Transverse colon (tissue), 4 donors: ENCODE data around the gene OLFM1. TPM values are rescaled to one million over a fixed set of nuclear protein-coding genes. Genes with fewer than 3 reads are reported as not detected.

Source experiments
- DNase-seq: peaks from one replicate; pipeline ENCODE4 v3.0.0-alpha.2; 2019
- H3K27ac ChIP-seq, 4 donors: fragments of 200-600 bp; sonication (generic); 2 replicates each; pipeline ENCODE4 v1.5.1; 2016 to 2018; ENCODE audit warnings: inconsistent platforms in 4 of 4
- H3K27me3 ChIP-seq: fragments of 200-600 bp; sonication (generic); 2 replicates; pipeline ENCODE4 v1.5.1; 2017; ENCODE audit warnings: inconsistent platforms
- H3K36me3 ChIP-seq, 4 donors: fragments of 200-600 bp; sonication (generic); 2 replicates each; pipeline ENCODE4 v1.5.1; 2017 to 2019; ENCODE audit warnings: inconsistent platforms in 4 of 4
- H3K4me1 ChIP-seq, 4 donors: fragments of 200-600 bp; sonication (generic); 2 replicates each; pipeline ENCODE4 v1.5.1; 2017 to 2020; ENCODE audit warnings: inconsistent platforms in 4 of 4
- H3K4me3 ChIP-seq, 4 donors: fragments of 200-600 bp; sonication (generic); 1 replicate in 1 of 4; 2 replicates in 3 of 4; pipeline versions ENCODE4 v1.5.1 to v1.6.1; 2017 to 2019; ENCODE audit warnings: inconsistent platforms in 4 of 4
- H3K9me3 ChIP-seq, 2 donors: fragments of 200-600 bp; sonication (generic); 2 replicates each; pipeline ENCODE4 v1.5.1; 2017 to 2019; ENCODE audit warnings: inconsistent platforms in 2 of 2
- EP300 ChIP-seq: sonication (generic); formaldehyde crosslinking; IDR thresholded peaks from one replicate; pipeline ENCODE4 v1.6.1; 2017; ENCODE audit warnings: antibody characterized with exemption, low read depth
- POLR2A ChIP-seq: fragments of 450-650 bp; IDR thresholded peaks from one replicate; pipeline ENCODE4 v1.6.1; 2016; ENCODE audit warnings: antibody characterized with exemption, mild to moderate bottlenecking, moderate library complexity
- POLR2AphosphoS5 ChIP-seq, 3 donors: sonication (generic); formaldehyde crosslinking; IDR thresholded peaks; one replicate each; pipeline ENCODE4 v1.6.1; 2016; ENCODE audit warnings: antibody characterized with exemption in 3 of 3
- WGBS, 2 donors: methylation state at CpG; one replicate each; pipeline ENCODE4 v1.1.5; 2018; ENCODE audit warnings: low coverage in 1 of 2; 5-methylcytosine and 5-hydroxymethylcytosine counted together
- in situ Hi-C, 4 donors: fragments of 200-750 bp; cut with MboI; loops; one replicate each; pipeline versions ENCODE4 v1.15.0 to v1.15.1; 2017; ENCODE audit warnings: low sequenced_read_pairs in 3 of 4, low pct_ligation_motif_present in 1 of 4, low pct_unique_long_range_greater_than_20kb in 1 of 4
- intact Hi-C: fragments of 100-400 bp; cut with DNase I; formaldehyde crosslinking; loops from one replicate; pipeline ENCODE4 v1.15.1; 2023; ENCODE audit warnings: low total_unique reads
- total RNA-seq, 4 donors: library from RNA; depleted of rRNA; stranded (reverse); fragments of >200 nt; gene quantifications; one replicate each; pipeline ENCODE4 v1.1.0, GENCODE V29; 2016
- TF ChIP-seq, protein P1 (sequence below), 5 experiments: fragments of 200-600 bp in 3 of 5; fragments of 450-650 bp in 2 of 5; sonication (generic) in 3 of 5; IDR thresholded peaks; 1 replicate in 2 of 5; 2 replicates in 3 of 5; pipeline ENCODE4 v1.5.1; 2016 to 2017; ENCODE audit warnings: antibody characterized with exemption in 5 of 5, inconsistent platforms in 3 of 5, mild to moderate bottlenecking in 2 of 5, moderate library complexity in 1 of 5

OLFM1 gene
- total RNA-seq, 4 donors from 2014 or later, result 3.7 to 7.8 (median 4.0) TPM; not detected in 1

DNA sequence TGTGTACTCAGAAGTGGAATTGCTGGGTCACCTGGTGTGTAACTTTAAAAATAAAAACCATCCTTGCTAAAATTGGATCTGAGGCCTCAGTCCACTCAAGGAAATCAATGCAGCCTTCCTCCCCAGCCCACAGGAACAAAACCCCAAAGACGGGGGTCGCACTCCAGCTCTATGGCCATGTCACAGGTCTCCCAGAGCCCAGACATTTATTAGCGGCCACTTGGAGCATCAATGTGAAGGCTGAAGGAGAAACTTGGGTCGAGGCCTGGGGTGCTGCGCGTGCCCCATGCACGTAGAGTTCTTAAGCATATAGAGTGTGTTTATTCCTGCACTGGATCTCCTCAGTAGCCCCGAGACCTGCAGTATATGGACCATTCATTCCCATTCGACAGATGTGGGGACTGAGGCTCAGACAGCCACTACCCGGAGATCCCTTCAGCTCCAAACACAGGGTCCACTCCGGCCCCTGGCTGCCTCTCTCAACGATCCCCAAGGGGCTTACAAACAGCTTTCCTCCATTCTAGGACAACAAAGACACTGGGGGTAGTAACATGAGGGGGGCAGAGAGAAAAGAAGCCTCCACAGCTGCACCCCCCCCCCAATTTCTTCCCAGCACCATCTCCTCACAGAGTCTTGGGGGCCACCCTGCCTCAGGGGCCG, 14.3 kb upstream of the OLFM1 start:
- peak; percentile 2 for DNase-seq
- intact Hi-C loops, result no loop called here
- Histone ChIP-seq H3K4me1 (peaks cover 0 to 15% (median 9%) of the 10 kb centered on the region in 4 donors), H3K27ac (no peak overlapping the region), H3K4me3 (no peak overlapping the region), H3K36me3 (no peaks in the 10 kb centered on the region), H3K27me3 (peaks cover 28% of the 10 kb centered on the region), H3K9me3 (no peaks in the 10 kb centered on the region)
- 88% methylated on average over 13 of the region's 13 CpGs; no CpG with 5 or more reads in 1 of the 2 donors for WGBS, 2 donors
- TF ChIP-seq EP300 (no peak), POLR2AphosphoS5 (IDR thresholded peaks at IDR 0.05) (no peak), POLR2A (no peak)
- TF ChIP-seq, protein P1, sequence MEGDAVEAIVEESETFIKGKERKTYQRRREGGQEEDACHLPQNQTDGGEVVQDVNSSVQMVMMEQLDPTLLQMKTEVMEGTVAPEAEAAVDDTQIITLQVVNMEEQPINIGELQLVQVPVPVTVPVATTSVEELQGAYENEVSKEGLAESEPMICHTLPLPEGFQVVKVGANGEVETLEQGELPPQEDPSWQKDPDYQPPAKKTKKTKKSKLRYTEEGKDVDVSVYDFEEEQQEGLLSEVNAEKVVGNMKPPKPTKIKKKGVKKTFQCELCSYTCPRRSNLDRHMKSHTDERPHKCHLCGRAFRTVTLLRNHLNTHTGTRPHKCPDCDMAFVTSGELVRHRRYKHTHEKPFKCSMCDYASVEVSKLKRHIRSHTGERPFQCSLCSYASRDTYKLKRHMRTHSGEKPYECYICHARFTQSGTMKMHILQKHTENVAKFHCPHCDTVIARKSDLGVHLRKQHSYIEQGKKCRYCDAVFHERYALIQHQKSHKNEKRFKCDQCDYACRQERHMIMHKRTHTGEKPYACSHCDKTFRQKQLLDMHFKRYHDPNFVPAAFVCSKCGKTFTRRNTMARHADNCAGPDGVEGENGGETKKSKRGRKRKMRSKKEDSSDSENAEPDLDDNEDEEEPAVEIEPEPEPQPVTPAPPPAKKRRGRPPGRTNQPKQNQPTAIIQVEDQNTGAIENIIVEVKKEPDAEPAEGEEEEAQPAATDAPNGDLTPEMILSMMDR (IDR thresholded peaks at IDR 0.05), result no peak
- in situ Hi-C loops, result no loop called here

DNA sequence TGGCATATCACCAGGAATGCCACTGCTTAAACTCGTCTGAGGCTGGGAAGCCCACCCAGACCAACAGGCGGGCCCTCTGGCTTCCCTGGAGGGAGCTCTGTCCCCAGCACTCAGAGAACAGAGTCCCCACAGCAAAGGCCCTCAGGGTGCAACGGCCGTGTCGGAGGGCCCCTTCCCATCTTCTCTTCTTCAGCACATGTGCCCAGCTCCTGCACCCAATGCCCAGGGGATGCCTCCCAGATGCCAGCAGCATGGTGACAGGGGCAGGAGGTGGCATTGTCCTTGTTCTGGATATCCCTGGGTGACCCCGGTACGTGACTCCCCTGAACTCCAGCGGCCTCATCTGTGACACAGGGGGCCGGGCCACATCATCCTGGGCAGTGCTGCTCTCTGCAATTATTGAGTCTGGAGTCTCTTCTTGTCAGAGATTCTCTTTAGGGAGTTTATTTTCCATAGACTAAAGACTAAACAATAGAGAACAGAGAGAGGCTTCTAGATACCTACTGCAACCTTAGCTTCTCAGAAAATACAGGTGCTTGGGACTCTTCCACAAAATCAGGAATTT, 13.6 kb upstream of the OLFM1 start:
- peak; percentile 2 for DNase-seq
- Histone ChIP-seq H3K27ac (no peak overlapping the region), H3K27me3 (peaks cover 25% of the 10 kb centered on the region), H3K9me3 (no peaks in the 10 kb centered on the region), H3K4me1 (peaks cover 0 to 15% (median 9%) of the 10 kb centered on the region in 4 donors), H3K36me3 (no peaks in the 10 kb centered on the region), H3K4me3 (no peak overlapping the region)
- in situ Hi-C loops, result no loop called here
- 84% methylated on average over 9 of the region's 9 CpGs; no CpG with 5 or more reads in 1 of the 2 donors for WGBS, 2 donors
- TF ChIP-seq POLR2A (no peak), EP300 (no peak), POLR2AphosphoS5 (IDR thresholded peaks at IDR 0.05) (no peak)
- TF ChIP-seq, protein P1 (IDR thresholded peaks at IDR 0.05), result no peak
- intact Hi-C loops, result no loop called here

DNA sequence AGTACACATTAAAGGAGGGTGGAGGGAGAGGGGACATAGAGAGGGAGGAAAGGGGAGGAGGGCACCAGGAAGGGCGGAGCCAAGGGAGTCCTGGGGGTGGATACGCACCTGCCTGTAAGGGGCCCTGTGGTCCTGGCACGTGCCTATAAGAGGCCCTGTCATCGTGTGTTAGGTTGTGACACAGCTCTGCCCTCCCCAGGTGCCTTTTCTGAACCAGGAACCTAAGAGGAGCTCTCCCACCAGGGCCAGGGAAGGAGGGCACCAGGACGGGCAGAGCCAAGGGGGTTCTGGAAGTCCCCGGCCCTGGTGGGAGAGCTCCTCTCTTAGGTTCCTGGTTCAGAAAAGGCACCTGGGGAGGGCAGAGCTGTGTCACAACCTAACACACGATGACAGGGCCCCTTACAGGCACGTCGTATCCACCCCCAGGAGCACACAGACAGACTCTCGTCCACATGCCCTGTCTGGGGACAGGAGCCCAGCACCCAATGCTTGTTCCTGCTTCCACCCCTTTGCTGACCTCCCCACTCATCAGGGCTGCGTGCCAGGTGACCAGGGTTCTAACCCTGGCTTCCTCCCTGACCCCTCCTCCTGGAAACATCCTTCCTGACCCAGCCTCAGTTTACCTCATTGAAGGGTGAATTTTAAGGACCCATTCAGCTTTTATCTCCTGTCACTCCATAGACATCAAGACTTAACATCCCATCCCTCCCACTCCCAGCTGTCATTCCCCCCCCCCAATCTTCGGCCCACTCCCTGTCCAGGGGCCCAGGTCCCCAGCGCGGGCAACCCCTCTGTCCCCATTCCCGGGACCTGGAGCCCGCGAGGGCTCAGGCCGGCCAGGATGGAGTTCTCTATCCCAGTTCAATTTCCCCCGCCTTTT, 12.9 kb upstream of the OLFM1 start:
- in situ Hi-C loops, result loop anchor here (25.0 kb wide), 2 partner anchors 263 to 338 kb away; no protein-coding TSS in a partner anchor
- Histone ChIP-seq H3K4me1 (peaks cover 0 to 15% (median 9%) of the 10 kb centered on the region in 4 donors), H3K27ac (peak overlapping the region in 1 of 4 donors; percentile 25), H3K4me3 (peak overlapping the region in 3 of 4 donors; percentile 33 to 51 (median 50)), H3K27me3 (peaks cover 23% of the 10 kb centered on the region), H3K9me3 (no peaks in the 10 kb centered on the region), H3K36me3 (no peaks in the 10 kb centered on the region)
- no peak for TF ChIP-seq POLR2AphosphoS5 (IDR thresholded peaks at IDR 0.05)
- TF ChIP-seq EP300, result no peak
- no peak for TF ChIP-seq POLR2A
- TF ChIP-seq, protein P1 (IDR thresholded peaks at IDR 0.05), result no peak
- no peak for DNase-seq
- 11 to 42% methylated on average over 7 to 19 of the region's 19 CpGs for WGBS, 2 donors
- intact Hi-C loops, result no loop called here
